A549 (cell line): ENCODE data around the gene CADM1. TPM values are rescaled to one million over a fixed set of nuclear protein-coding genes. Genes with fewer than 3 reads are reported as not detected.

Experiments
- ATAC-seq, 2 experiments: fragments of 200-7000 bp in 1 of 2; fragments of >200 bp in 1 of 2; cut with Nextera tagmentation in 1 of 2; cut with Tn5 transposase in 1 of 2; 3 replicates each; pipeline versions ENCODE4 v1.8.0 to v1.9.1; 2018 to 2020; ENCODE audit warnings: mild to moderate bottlenecking in 1 of 2, moderate library complexity in 1 of 2
- CTCF ChIA-PET: fragments of 300-600 bp; sonication (Branson Sonifier 250); formaldehyde crosslinking; extraction: SDS; loops from one replicate; lab custom pipeline; 2021; ENCODE audit warnings: antibody characterized with exemption, inconsistent platforms; lab: Yijun Ruan, JAX
- POLR2A ChIA-PET: fragments of 350-600 bp; formaldehyde crosslinking; extraction: SDS; loops from one replicate; lab custom pipeline; 2021; ENCODE audit warnings: antibody characterized with exemption, inconsistent platforms; lab: Yijun Ruan, JAX
- DNase-seq, 2 experiments: peaks; one replicate each; pipeline versions ENCODE4 v3.0.0 to v3.0.0-alpha.2; 2011 to 2016; ENCODE audit warnings: low read depth in 1 of 2, low spot score in 1 of 2
- FAIRE-seq: peaks from 2 replicates; lab custom pipeline; 2011; peaks lifted over from hg19 to GRCh38; lab: Jason Lieb, UNC
- H3K27ac ChIP-seq, 2 experiments: fragments of >200 bp; sonication (Bioruptor Twin); formaldehyde crosslinking; 3 replicates each; pipeline ENCODE4 v1.5.1; 2016 to 2017
- H3K4me1 ChIP-seq: fragments of >200 bp; sonication (Bioruptor Twin); formaldehyde crosslinking; 3 replicates; pipeline ENCODE4 v1.6.1; 2016
- H3K4me2 ChIP-seq: fragments of >200 bp; sonication (Bioruptor Twin); formaldehyde crosslinking; 3 replicates; pipeline ENCODE4 v1.6.1; 2016
- H3K4me3 ChIP-seq: fragments of >200 bp; sonication (Bioruptor Twin); formaldehyde crosslinking; 3 replicates; pipeline ENCODE4 v1.5.1; 2016
- H3K9me3 ChIP-seq: fragments of >200 bp; sonication (Bioruptor Twin); formaldehyde crosslinking; 3 replicates; pipeline ENCODE4 v1.6.1; 2016
- BCL3 ChIP-seq: fragments of >200 bp; sonication (Bioruptor Twin); formaldehyde crosslinking; IDR thresholded peaks from 3 replicates; pipeline ENCODE4 v1.6.1; 2016
- BHLHE40 ChIP-seq: IDR thresholded peaks from 2 replicates; pipeline ENCODE4 v1.6.1; 2012; ENCODE audit warnings: low read depth, low read length, inconsistent platforms
- CBX2 ChIP-seq: fragments of 200-600 bp; sonication (generic); IDR thresholded peaks from 2 replicates; pipeline ENCODE4 v1.6.1; 2016; ENCODE audit warnings: low read depth, mild to moderate bottlenecking, borderline replicate concordance
- GATA3 ChIP-seq: IDR thresholded peaks from 2 replicates; pipeline ENCODE4 v1.6.1; 2012; ENCODE audit warnings: borderline replicate concordance
- HDAC2 ChIP-seq: fragments of 200-600 bp; sonication (generic); IDR thresholded peaks from 2 replicates; pipeline ENCODE4 v1.6.1; 2016
- HOXB5 ChIP-seq: fragments of 250-450 bp; sonication (Bioruptor Pico); IDR thresholded peaks from 2 replicates; pipeline ENCODE4 v1.5.0; 2020; ENCODE audit warnings: mild to moderate bottlenecking, moderate library complexity
- KDM5A ChIP-seq: fragments of 200-600 bp; sonication (generic); IDR thresholded peaks from 2 replicates; pipeline ENCODE4 v1.6.1; 2016; ENCODE audit warnings: antibody characterized with exemption, mild to moderate bottlenecking
- MAZ ChIP-seq: fragments of 150-350 bp; IDR thresholded peaks from 2 replicates; pipeline ENCODE4 v1.6.1; 2014; ENCODE audit warnings: antibody characterized with exemption, low read depth, low read length, borderline replicate concordance
- MYC ChIP-seq: IDR thresholded peaks from 2 replicates; pipeline ENCODE4 v1.6.1; 2012; ENCODE audit warnings: mild to moderate bottlenecking, inconsistent platforms, low read length, improper control_type of control experiment, borderline replicate concordance
- NR3C1 ChIP-seq: fragments of >200 bp; sonication (Bioruptor Twin); formaldehyde crosslinking; IDR thresholded peaks from 3 replicates; pipeline ENCODE4 v1.6.1; 2017
- RAD21 ChIP-seq, 2 experiments: fragments of >200 bp in 1 of 2; sonication (Bioruptor Twin) in 1 of 2; formaldehyde crosslinking in 1 of 2; IDR thresholded peaks in 1 of 2; conservative IDR thresholded peaks in 1 of 2; 2 replicates in 1 of 2; 3 replicates in 1 of 2; pipeline ENCODE4 v1.6.1; 2012 to 2018; ENCODE audit warnings: inconsistent platforms in 1 of 2
- RARB ChIP-seq: fragments of 250-450 bp; sonication (Bioruptor Pico); IDR thresholded peaks from 2 replicates; pipeline ENCODE4 v1.8.0; 2021; ENCODE audit warnings: mild to moderate bottlenecking, moderate library complexity
- RFX5 ChIP-seq: fragments of 450-650 bp; IDR thresholded peaks from 2 replicates; pipeline ENCODE4 v1.7.1; 2014; ENCODE audit warnings: antibody characterized with exemption, mild to moderate bottlenecking, moderate library complexity
- RNF2 ChIP-seq: fragments of 200-600 bp; sonication (generic); IDR thresholded peaks from 2 replicates; pipeline ENCODE4 v1.6.1; 2016; ENCODE audit warnings: low read depth, mild to moderate bottlenecking, antibody characterized with exemption, moderate library complexity, borderline replicate concordance
- SREBF2 ChIP-seq: fragments of 450-650 bp; IDR thresholded peaks from 2 replicates; pipeline ENCODE4 v1.6.1; 2014; ENCODE audit warnings: mild to moderate bottlenecking, moderate library complexity
- ZNF302 ChIP-seq: fragments of 250-450 bp; sonication (Bioruptor Pico); IDR thresholded peaks from 2 replicates; pipeline ENCODE4 v1.9.0; 2021; ENCODE audit warnings: inconsistent platforms, mild to moderate bottlenecking, moderate library complexity
- ZSCAN20 ChIP-seq: fragments of 250-450 bp; sonication (Bioruptor Pico); IDR thresholded peaks from 2 replicates; pipeline ENCODE4 v1.8.0; 2022; ENCODE audit warnings: mild to moderate bottlenecking, moderate library complexity
- WGBS: methylation state at CpG from one replicate; pipeline ENCODE4 v1.1.6; 2017; ENCODE audit errors: missing lambda C conversion rate; 5-methylcytosine and 5-hydroxymethylcytosine counted together
- polyA plus RNA-seq, 4 experiments: library from polyadenylated mRNA; depleted of rRNA in 3 of 4; stranded (reverse); fragments of >200 nt; fragmentation: RNase III in 1 of 4; extraction: RNeasy Plus Mini Kit Qiagen cat#74134 plus additional on column Dnase treatment in 1 of 4; gene quantifications; 2 replicates in 3 of 4; 3 replicates in 1 of 4; pipeline ENCODE4 v1.2.3, GENCODE V29; 2011 to 2017
- TF ChIP-seq, protein P1 (sequence below): IDR thresholded peaks from 2 replicates; pipeline ENCODE4 v1.6.1; 2012
- TF ChIP-seq, protein P2 (sequence below): IDR thresholded peaks from 2 replicates; pipeline ENCODE4 v1.6.1; 2012; ENCODE audit warnings: low read depth, borderline replicate concordance

The CADM1 gene
- polyA plus RNA-seq, 2 of the 4 experiments (the other 2 are of a cell fraction) = 33.4 to 36.7 TPM

- no peak overlapping the region for H3K27ac ChIP-seq
- no peak for FAIRE-seq
- TF ChIP-seq HDAC2 (no peak), RFX5 (no peak)
- TF ChIP-seq, protein P1, sequence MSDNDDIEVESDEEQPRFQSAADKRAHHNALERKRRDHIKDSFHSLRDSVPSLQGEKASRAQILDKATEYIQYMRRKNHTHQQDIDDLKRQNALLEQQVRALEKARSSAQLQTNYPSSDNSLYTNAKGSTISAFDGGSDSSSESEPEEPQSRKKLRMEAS = no peak
- H3K4me2 ChIP-seq = no peak overlapping the region
- 89% methylated on average over 6 of the region's 6 CpGs for WGBS
- H3K9me3 ChIP-seq = no peaks in the 10 kb centered on the region
- no peak overlapping the region for H3K4me3 ChIP-seq
- ChIA-PET POLR2A (no interaction called here), CTCF (interaction anchor here (0.6 to 1.4 kb wide), 3 partner anchors 111 to 906 kb away, joined by 3 read pairs; no protein-coding TSS in a partner anchor)
- no peak for ATAC-seq
- H3K4me1 ChIP-seq = peaks cover 8% of the 10 kb centered on the region; the same call in 2 of the 3 replicates
- DNase-seq = no peak
Observed at GRCh38 chr11:115317277-115318185, 186.7 kb downstream of the CADM1 start.

- Histone ChIP-seq H3K9me3 (no peaks in the 10 kb centered on the region), H3K4me1 (peaks cover 8% of the 10 kb centered on the region; the same call in 2 of the 3 replicates)
- ATAC-seq = no peak
- TF ChIP-seq ZNF302 (CRISPR knock-in tag) (no peak), HOXB5 (CRISPR knock-in tag) (no peak), SREBF2 (no peak), RNF2 (no peak), NR3C1 (no peak), BCL3 (no peak), MAZ (no peak), KDM5A (no peak), RARB (CRISPR knock-in tag) (no peak)
- TF ChIP-seq, protein P2, sequence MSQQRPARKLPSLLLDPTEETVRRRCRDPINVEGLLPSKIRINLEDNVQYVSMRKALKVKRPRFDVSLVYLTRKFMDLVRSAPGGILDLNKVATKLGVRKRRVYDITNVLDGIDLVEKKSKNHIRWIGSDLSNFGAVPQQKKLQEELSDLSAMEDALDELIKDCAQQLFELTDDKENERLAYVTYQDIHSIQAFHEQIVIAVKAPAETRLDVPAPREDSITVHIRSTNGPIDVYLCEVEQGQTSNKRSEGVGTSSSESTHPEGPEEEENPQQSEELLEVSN = no peak
- TF ChIP-seq, all 56 proteins: peak for 0
- DNase-seq (no peak), FAIRE-seq (no peak)
- H3K27ac ChIP-seq = no peak overlapping the region
- H3K4me3 ChIP-seq = no peak overlapping the region
- 82% methylated on average over 5 of the region's 5 CpGs for WGBS
- ChIA-PET CTCF (interaction anchor here (1.3 kb wide), 1 partner anchor 186 kb away, joined by 3 read pairs; no protein-coding TSS in a partner anchor), POLR2A (no interaction called here)
- H3K4me2 ChIP-seq = no peak overlapping the region
Observed at GRCh38 chr11:115316696-115317095, 187.5 kb downstream of the CADM1 start.

- Histone ChIP-seq H3K4me3 (no peak overlapping the region), H3K4me2 (no peak overlapping the region), H3K9me3 (no peaks in the 10 kb centered on the region), H3K27ac (no peak overlapping the region), H3K4me1 (no peaks in the 10 kb centered on the region)
- ATAC-seq = no peak
- POLR2A ChIA-PET = no interaction called here
- TF ChIP-seq HOXB5 (CRISPR knock-in tag) (no peak), MYC (no peak)
- WGBS = 71% methylated on average over 3 of the region's 3 CpGs
- FAIRE-seq = no peak
- CTCF ChIA-PET = interaction anchor here (2.4 kb wide), 1 partner anchor 10 kb away, joined by 11 read pairs; no protein-coding TSS in a partner anchor
- no peak for DNase-seq
Observed at GRCh38 chr11:115314330-115314920, 189.8 kb downstream of the CADM1 start.

DNA sequence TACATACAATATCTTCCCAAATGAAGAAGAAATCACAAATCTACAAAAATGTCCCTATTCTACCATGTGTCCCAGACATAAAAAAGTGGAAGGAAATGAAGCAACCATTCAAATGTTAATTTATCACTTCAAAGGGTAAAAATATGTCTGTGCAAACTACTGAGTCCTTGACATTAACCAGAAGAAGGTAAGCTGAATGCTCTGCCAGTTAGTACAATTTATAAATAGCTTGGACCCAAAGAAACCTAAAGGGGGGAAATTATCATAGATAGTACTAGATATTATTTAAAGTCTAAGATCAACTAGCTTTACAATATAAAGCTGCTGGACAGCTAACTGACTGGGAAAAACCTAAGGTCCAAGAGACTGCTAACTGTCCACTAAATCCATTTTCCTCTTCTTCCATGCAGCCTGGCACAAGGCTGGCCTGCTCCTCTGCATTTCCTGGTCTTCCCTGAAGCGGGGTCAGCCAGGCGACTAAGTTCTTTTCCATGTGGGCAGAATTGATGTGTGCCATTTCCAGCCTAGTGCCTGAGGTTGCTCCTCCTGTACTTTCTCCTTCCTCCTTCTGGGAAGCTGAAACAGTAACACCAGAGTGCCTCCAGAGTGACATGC is 190.9 kb downstream of the CADM1 start:
- Histone ChIP-seq H3K9me3 (no peaks in the 10 kb centered on the region), H3K27ac (no peak overlapping the region), H3K4me3 (no peak overlapping the region), H3K4me1 (no peaks in the 10 kb centered on the region), H3K4me2 (no peak overlapping the region)
- no peak for ATAC-seq
- TF ChIP-seq GATA3 (no peak), RARB (CRISPR knock-in tag) (no peak), CBX2 (no peak), MYC (no peak), ZNF302 (CRISPR knock-in tag) (no peak), RAD21 (conservative IDR thresholded peaks at IDR 0.05 in 1 of 2, IDR thresholded peaks at IDR 0.05 in 1 of 2) (no peak), BHLHE40 (no peak), ZSCAN20 (CRISPR knock-in tag) (no peak)
- TF ChIP-seq, protein P1 = no peak
- 88% methylated on average over 2 of the region's 2 CpGs for WGBS
- ChIA-PET POLR2A (no interaction called here), CTCF (interaction anchor here (0.6 to 2.4 kb wide), 2 partner anchors 11 to 250 kb away, joined by 6 to 11 read pairs; no protein-coding TSS in a partner anchor)
- DNase-seq = no peak
- FAIRE-seq = no peak
